Heart left ventricle (tissue), 16 donors: ENCODE measurements around the gene RGS14. TPM values are rescaled to one million over a fixed set of nuclear protein-coding genes. Genes with fewer than 3 reads are reported as not detected.

Experiments
- ATAC-seq, 4 donors: fragments of 200-7000 bp; cut with Tn5 transposase; one replicate each; pipeline ENCODE4 v1.9.1; 2020 to 2022; ENCODE audit warnings: moderate library complexity in 4 of 4, mild to moderate bottlenecking in 3 of 4, moderate number of reproducible peaks in 1 of 4
- DNase-seq, 5 donors: peaks; one replicate each; pipeline ENCODE4 v3.0.0-alpha.2; 2020
- H3K27ac ChIP-seq, 12 donors: fragments of 200-600 bp; sonication (generic) in 4 of 12; one replicate each; pipeline versions ENCODE4 v1.5.0 to v1.8.0; 2016 to 2022; ENCODE audit warnings: mild to moderate bottlenecking in 2 of 12
- H3K27me3 ChIP-seq, 9 donors: fragments of 200-600 bp; sonication (generic) in 2 of 9; one replicate each; pipeline versions ENCODE4 v1.5.1 to v1.8.0; 2016 to 2022; ENCODE audit warnings: mild to moderate bottlenecking in 3 of 9
- H3K36me3 ChIP-seq, 9 donors: fragments of 200-600 bp; sonication (generic) in 2 of 9; one replicate each; pipeline versions ENCODE4 v1.5.0 to v1.8.0; 2018 to 2022; ENCODE audit warnings: mild to moderate bottlenecking in 2 of 9
- H3K4me1 ChIP-seq, 12 donors: fragments of 200-600 bp; sonication (generic) in 4 of 12; one replicate each; pipeline versions ENCODE4 v1.5.0 to v1.8.0; 2016 to 2022; ENCODE audit warnings: mild to moderate bottlenecking in 3 of 12
- H3K4me3 ChIP-seq, 12 donors: fragments of 200-600 bp; sonication (generic) in 4 of 12; one replicate each; pipeline versions ENCODE4 v1.5.0 to v1.8.0; 2017 to 2022; ENCODE audit warnings: mild to moderate bottlenecking in 9 of 12, moderate library complexity in 4 of 12
- H3K9me3 ChIP-seq, 12 donors: fragments of 200-600 bp; sonication (generic) in 4 of 12; one replicate each; pipeline versions ENCODE4 v1.5.0 to v1.8.0; 2016 to 2022; ENCODE audit warnings: mild to moderate bottlenecking in 1 of 12
- POLR2A ChIP-seq, 2 donors: fragments of 450-650 bp; IDR thresholded peaks; one replicate each; pipeline ENCODE4 v1.6.1; 2017; ENCODE audit warnings: antibody characterized with exemption in 2 of 2, mild to moderate bottlenecking in 2 of 2, moderate library complexity in 2 of 2
- WGBS, 4 donors: extraction: QIAGEN DNeasy Blood & Tissue Kit in 2 of 4; methylation state at CpG; one replicate each; pipeline versions ENCODE4 v1.1.5 to v1.1.7; 2013 to 2018; 5-methylcytosine and 5-hydroxymethylcytosine counted together
- intact Hi-C, 10 donors: fragments of 100-400 bp; cut with DNase I; formaldehyde crosslinking; loops; one replicate each; pipeline versions ENCODE4 v1.11.1 to v1.14.2; 2022
- polyA plus RNA-seq, 2 donors: library from polyadenylated mRNA; stranded (reverse); fragments of 200-250 nt; gene quantifications; one replicate each; pipeline ENCODE4 v1.2.3, GENCODE V29; 2013
- total RNA-seq, 9 donors: library from RNA; depleted of rRNA in 2 of 9; stranded (reverse); fragments of >200 nt in 2 of 9; fragmentation: NEBNext Ultra II Directional in 3 of 9; extraction: Animal tissue kit (Norgen Biotek cat#: 25700) in 3 of 9; gene quantifications; one replicate each; pipeline versions ENCODE4 v1.1.0 to v1.2.4, GENCODE V29; 2016 to 2023
- TF ChIP-seq, protein P1 (sequence below), 12 donors: fragments of 200-600 bp; sonication (generic) in 4 of 12; IDR thresholded peaks; one replicate each; pipeline versions ENCODE4 v1.5.0 to v1.8.0; 2018 to 2022; ENCODE audit warnings: antibody characterized with exemption in 12 of 12, mild to moderate bottlenecking in 5 of 12
- donor health status: ischemic (EF 13 %, LVEDD 7.1; RV severe dilation, severe dysfunction).
- donor health status: healthy with polysubstance abuse.
- donor health status: DM: no; HTN: yes; CAD: no.
- donor health status: DM: no; HTN: no; CAD: no.
- donor health status: ischemic (EF 25% LVEDD 6.9; RV normal size, moderate dysfunction).
- donor health status: ischemic (EF 25% LVEDD 5.7; RV mildly dilated, moderate dysfunction).
- donor health status: healthy.
- donor health status: DM: yes; HTN: yes; CAD: no.
- donor health status: ischemic (EF 35%, LVEDD 5.7; RV mildly dilated, moderate dysfunction).
- donor health status: nonischemic (EF 11% LVEDD 7.7; RV severe dilation, severe dysfunction).
- donor health status: DM: yes; HTN: yes; CAD: no.
- donor health status: PGD.
- donor health status: ischemic (EF 29% LVEDD 5.4; RV normal size, mild dysfunction).
- donor health status: nonischemic (EF 23%, LVEDD 6.1; RV moderate dilation, normal function).

Gene RGS14
- total and polyA plus RNA-seq, 11 donors: 1.3 to 10.7 (median 3.7) TPM

GRCh38 chr5:177354256-177354655 lies 3.5 kb upstream of the RGS14 start:
- DNase-seq: no peak
- Histone ChIP-seq H3K9me3 (no peaks in the 10 kb centered on the region), H3K27ac (no peak overlapping the region), H3K4me3 (no peak overlapping the region), H3K4me1 (peaks cover 11 to 73% (median 32%) of the 10 kb centered on the region in 12 donors), H3K36me3 (peaks cover 0 to 10% (median 7%) of the 10 kb centered on the region in 9 donors), H3K27me3 (no peaks in the 10 kb centered on the region)
- TF ChIP-seq POLR2A (IDR thresholded peaks at IDR 0.05): no peak
- TF ChIP-seq, protein P1, sequence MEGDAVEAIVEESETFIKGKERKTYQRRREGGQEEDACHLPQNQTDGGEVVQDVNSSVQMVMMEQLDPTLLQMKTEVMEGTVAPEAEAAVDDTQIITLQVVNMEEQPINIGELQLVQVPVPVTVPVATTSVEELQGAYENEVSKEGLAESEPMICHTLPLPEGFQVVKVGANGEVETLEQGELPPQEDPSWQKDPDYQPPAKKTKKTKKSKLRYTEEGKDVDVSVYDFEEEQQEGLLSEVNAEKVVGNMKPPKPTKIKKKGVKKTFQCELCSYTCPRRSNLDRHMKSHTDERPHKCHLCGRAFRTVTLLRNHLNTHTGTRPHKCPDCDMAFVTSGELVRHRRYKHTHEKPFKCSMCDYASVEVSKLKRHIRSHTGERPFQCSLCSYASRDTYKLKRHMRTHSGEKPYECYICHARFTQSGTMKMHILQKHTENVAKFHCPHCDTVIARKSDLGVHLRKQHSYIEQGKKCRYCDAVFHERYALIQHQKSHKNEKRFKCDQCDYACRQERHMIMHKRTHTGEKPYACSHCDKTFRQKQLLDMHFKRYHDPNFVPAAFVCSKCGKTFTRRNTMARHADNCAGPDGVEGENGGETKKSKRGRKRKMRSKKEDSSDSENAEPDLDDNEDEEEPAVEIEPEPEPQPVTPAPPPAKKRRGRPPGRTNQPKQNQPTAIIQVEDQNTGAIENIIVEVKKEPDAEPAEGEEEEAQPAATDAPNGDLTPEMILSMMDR (IDR thresholded peaks at IDR 0.05): no peak
- intact Hi-C loops: no loop called here
- 86 to 93% (median 90%) methylated on average over 3 of the region's 3 CpGs for WGBS, 4 donors
- no peak for ATAC-seq

- H3K27ac ChIP-seq: no peak overlapping the region
- WGBS, 4 donors: 64 to 82% (median 66%) methylated on average over 3 of the region's 3 CpGs
- no peaks in the 10 kb centered on the region for H3K27me3 ChIP-seq
- H3K4me1 ChIP-seq: peaks cover 10 to 73% (median 30%) of the 10 kb centered on the region in 12 donors
- DNase-seq (peak in 1 of 5 donors; percentile 14), ATAC-seq (no peak)
- H3K4me3 ChIP-seq: no peak overlapping the region
- H3K36me3 ChIP-seq: peaks cover 0 to 7% (median 2%) of the 10 kb centered on the region in 9 donors
- TF ChIP-seq, protein P1 (IDR thresholded peaks at IDR 0.05): no peak
- TF ChIP-seq POLR2A (IDR thresholded peaks at IDR 0.05): no peak
- no peaks in the 10 kb centered on the region for H3K9me3 ChIP-seq
- intact Hi-C loops: loop anchor here in 1 of 10 donors (5.0 kb wide), 1 partner anchor 37 kb away; no protein-coding TSS in a partner anchor
Observed at GRCh38 chr5:177354711-177355110, 3.0 kb upstream of the RGS14 start.

DNA sequence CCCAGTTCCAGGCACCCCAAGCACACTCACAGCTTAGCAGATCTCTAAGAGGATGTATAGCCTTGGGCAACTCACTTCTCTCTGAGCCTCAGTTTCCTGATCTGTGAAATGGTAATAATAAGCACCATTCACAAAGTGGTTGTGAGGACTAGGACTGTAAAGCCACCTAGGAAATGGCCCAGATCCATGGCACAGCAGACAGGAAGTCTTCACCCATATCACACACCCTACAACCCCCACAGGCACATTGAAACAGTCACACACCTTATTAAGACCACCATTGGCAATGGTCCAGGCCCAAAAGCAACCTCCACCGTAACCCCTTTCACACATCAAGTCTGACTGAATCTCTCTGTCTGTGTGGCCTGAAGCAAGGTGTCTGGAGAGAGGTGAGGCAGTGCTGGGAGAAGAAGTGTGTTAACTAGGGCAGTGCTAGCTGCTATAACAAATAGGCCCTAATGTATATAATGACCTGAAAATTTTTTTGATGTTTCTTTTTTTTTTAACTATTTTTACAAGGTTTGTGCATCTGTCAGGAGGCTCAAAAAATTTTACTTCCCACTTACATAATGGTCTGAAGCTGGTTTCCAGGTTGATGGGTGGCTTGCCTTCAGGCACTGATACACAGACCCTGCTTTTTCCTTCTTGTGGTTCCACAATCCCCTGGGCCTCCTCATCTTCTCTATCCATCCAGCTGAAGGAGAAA lies 2.4 kb upstream of the RGS14 start:
- intact Hi-C loops: loop anchor here in 1 of 10 donors (5.0 kb wide), 1 partner anchor 38 kb away; no protein-coding TSS in a partner anchor
- Histone ChIP-seq H3K36me3 (peaks cover 0 to 1% (median 0%) of the 10 kb centered on the region in 9 donors), H3K4me1 (peaks cover 5 to 71% (median 25%) of the 10 kb centered on the region in 12 donors), H3K27ac (no peak overlapping the region), H3K27me3 (no peaks in the 10 kb centered on the region), H3K4me3 (no peak overlapping the region), H3K9me3 (no peaks in the 10 kb centered on the region)
- ATAC-seq (no peak), DNase-seq (peak in 1 of 5 donors; percentile 5)
- 60 to 91% (median 78%) methylated on average over 1 of the region's 1 CpG for WGBS, 4 donors
- TF ChIP-seq, protein P1 (IDR thresholded peaks at IDR 0.05): no peak
- TF ChIP-seq POLR2A (IDR thresholded peaks at IDR 0.05): no peak

DNA sequence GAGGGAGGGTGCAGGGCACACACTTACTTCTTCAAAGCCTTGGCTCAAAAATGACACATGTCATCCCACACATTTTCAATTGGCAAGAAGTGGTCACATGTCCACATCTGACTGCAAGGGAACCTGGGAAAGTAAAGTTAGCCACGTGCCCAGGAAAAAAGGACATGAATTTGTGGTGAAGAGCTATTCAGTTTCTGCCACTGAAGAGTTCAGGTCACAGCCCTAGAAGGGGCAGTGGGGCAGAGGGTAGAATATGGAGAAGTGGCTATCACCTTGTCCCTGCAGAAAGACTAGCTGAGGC lies 1.9 kb upstream of the RGS14 start:
- H3K36me3 ChIP-seq: no peaks in the 10 kb centered on the region
- no peaks in the 10 kb centered on the region for H3K9me3 ChIP-seq
- H3K4me1 ChIP-seq: peaks cover 0 to 69% (median 20%) of the 10 kb centered on the region in 12 donors
- TF ChIP-seq, protein P1 (IDR thresholded peaks at IDR 0.05): no peak
- no peak for TF ChIP-seq POLR2A (IDR thresholded peaks at IDR 0.05)
- no peak for DNase-seq
- intact Hi-C loops: loop anchor here in 1 of 10 donors (5.0 kb wide), 1 partner anchor 39 kb away; no protein-coding TSS in a partner anchor
- H3K27ac ChIP-seq: no peak overlapping the region
- no peak overlapping the region for H3K4me3 ChIP-seq
- ATAC-seq: no peak
- H3K27me3 ChIP-seq: no peaks in the 10 kb centered on the region
- 15 to 25% (median 16%) methylated on average over 1 of the region's 1 CpG for WGBS, 4 donors
